Upper lobe of left lung (tissue), 6 donors: Measurements from ENCODE around the gene AHCYL2. TPM values are rescaled to one million over a fixed set of nuclear protein-coding genes. Genes with fewer than 3 reads are reported as not detected.

Experiments
- ATAC-seq, 2 donors: fragments of 200-7000 bp; cut with Tn5 transposase; one replicate each; pipeline ENCODE4 v1.9.1; 2022; ENCODE audit warnings: mild to moderate bottlenecking in 2 of 2, moderate library complexity in 2 of 2; ENCODE audit not compliant: low FRiP score in 2 of 2
- DNase-seq, 2 donors: peaks; one replicate each; pipeline ENCODE4 v3.0.0-alpha.2; 2019 to 2020
- H3K27ac ChIP-seq, 4 donors: fragments of 200-600 bp; sonication (generic); one replicate each; pipeline ENCODE4 v1.5.1; 2016 to 2019
- H3K27me3 ChIP-seq, 4 donors: fragments of 200-600 bp; sonication (generic); one replicate each; pipeline ENCODE4 v1.5.1; 2017 to 2019
- H3K36me3 ChIP-seq, 4 donors: fragments of 200-600 bp; sonication (generic); one replicate each; pipeline ENCODE4 v1.5.1; 2016 to 2019
- H3K4me1 ChIP-seq, 4 donors: fragments of 200-600 bp; sonication (generic); one replicate each; pipeline ENCODE4 v1.5.1; 2018 to 2019
- H3K4me3 ChIP-seq, 4 donors: fragments of 200-600 bp; sonication (generic); one replicate each; pipeline ENCODE4 v1.5.1; 2017 to 2019; ENCODE audit warnings: mild to moderate bottlenecking in 2 of 4, moderate library complexity in 1 of 4
- H3K9me3 ChIP-seq, 4 donors: fragments of 200-600 bp; sonication (generic); one replicate each; pipeline ENCODE4 v1.5.1; 2018 to 2019
- CTCF ChIP-seq, 6 experiments: fragments of 450-650 bp in 4 of 6; fragments of 200-600 bp in 2 of 6; sonication (generic) in 2 of 6; IDR thresholded peaks; one replicate each; pipeline ENCODE4 v1.5.1; 2016 to 2019; ENCODE audit warnings: antibody characterized with exemption in 6 of 6
- EP300 ChIP-seq, 4 donors: sonication (generic); formaldehyde crosslinking; IDR thresholded peaks; one replicate each; pipeline ENCODE4 v1.5.1; 2017; ENCODE audit warnings: antibody characterized with exemption in 4 of 4, control low read depth in 2 of 4
- POLR2A ChIP-seq, 4 donors: fragments of 450-650 bp; IDR thresholded peaks; one replicate each; pipeline ENCODE4 v1.5.1; 2016 to 2017; ENCODE audit warnings: antibody characterized with exemption in 4 of 4, mild to moderate bottlenecking in 2 of 4
- POLR2AphosphoS5 ChIP-seq, 2 donors: sonication (generic); formaldehyde crosslinking; IDR thresholded peaks; one replicate each; pipeline ENCODE4 v1.5.1; 2017; ENCODE audit warnings: antibody characterized with exemption in 2 of 2
- WGBS, 2 donors: methylation state at CpG; one replicate each; pipeline ENCODE4 v1.1.5; 2017 to 2018; 5-methylcytosine and 5-hydroxymethylcytosine counted together
- total RNA-seq, 6 donors: library from RNA; depleted of rRNA in 4 of 6; stranded (reverse); fragments of >200 nt in 4 of 6; gene quantifications; one replicate each; pipeline versions ENCODE4 v1.1.0 to v1.2.1, GENCODE V29; 2016 to 2021
- donor health status: DM: no; HTN: no; CAD: no; lungs with moderate emphysema.
- donor health status: DM: no; HTN: yes; CAD: no; lungs with severe emphysema.

AHCYL2 gene
- total RNA-seq, 6 donors from 2014 or later, result 41.9 to 197 (median 110) TPM

- WGBS, 2 donors, result 55 to 68% methylated on average over 5 of the region's 5 CpGs
- no peak for ATAC-seq
- H3K27ac ChIP-seq, result peak overlapping the region in 3 of 4 donors; percentile 78 to 80 (median 79)
- peak in 1 of 4 donors; percentile 20 for TF ChIP-seq POLR2A (IDR thresholded peaks at IDR 0.05)
- no peak for TF ChIP-seq EP300 (IDR thresholded peaks at IDR 0.05)
- TF ChIP-seq CTCF (IDR thresholded peaks at IDR 0.05), result no peak
- no peak for DNase-seq
- H3K36me3 ChIP-seq, result no peaks in the 10 kb centered on the region
- peaks cover 8 to 36% (median 25%) of the 10 kb centered on the region in 4 donors for H3K4me1 ChIP-seq
- peak overlapping the region in 3 of 4 donors; percentile 18 to 47 (median 46) for H3K4me3 ChIP-seq
- H3K9me3 ChIP-seq, result no peaks in the 10 kb centered on the region
- H3K27me3 ChIP-seq, result peaks cover 0 to 3% (median 0%) of the 10 kb centered on the region in 4 donors
These were observed 146.0 kb downstream of the AHCYL2 start for GRCh38 chr7:129370812-129371211.

GRCh38 chr7:129371487-129371886 lies 146.7 kb downstream of the AHCYL2 start:
- 54 to 55% methylated on average over 3 of the region's 3 CpGs for WGBS, 2 donors
- peak overlapping the region in 3 of 4 donors; percentile 78 to 80 (median 79) for H3K27ac ChIP-seq

GRCh38 chr7:129373651-129374428 lies 149.0 kb downstream of the AHCYL2 start:
- DNase-seq (no peak), ATAC-seq (no peak)
- H3K9me3 ChIP-seq, result no peaks in the 10 kb centered on the region
- 77 to 86% methylated on average over 3 of the region's 3 CpGs for WGBS, 2 donors
- no peaks in the 10 kb centered on the region for H3K27me3 ChIP-seq
- TF ChIP-seq POLR2A (IDR thresholded peaks at IDR 0.05) (no peak), CTCF (IDR thresholded peaks at IDR 0.05) (no peak), EP300 (IDR thresholded peaks at IDR 0.05) (no peak), POLR2AphosphoS5 (IDR thresholded peaks at IDR 0.05) (no peak)
- no peak overlapping the region for H3K4me3 ChIP-seq
- H3K4me1 ChIP-seq, result peaks cover 4 to 30% (median 12%) of the 10 kb centered on the region in 4 donors
- H3K27ac ChIP-seq, result peak overlapping the region in 2 of 4 donors; percentile 20 to 80
- H3K36me3 ChIP-seq, result no peaks in the 10 kb centered on the region

More at GRCh38 chr7:129371487-129371886, 146.7 kb downstream of the AHCYL2 start:
- ATAC-seq, result no peak
- peak overlapping the region in 3 of 4 donors; percentile 18 to 47 (median 46) for H3K4me3 ChIP-seq
- no peaks in the 10 kb centered on the region for H3K9me3 ChIP-seq
- no peak for DNase-seq
- H3K4me1 ChIP-seq, result peaks cover 12 to 39% (median 27%) of the 10 kb centered on the region in 4 donors
- H3K36me3 ChIP-seq, result no peaks in the 10 kb centered on the region
- TF ChIP-seq EP300 (IDR thresholded peaks at IDR 0.05) (no peak), POLR2A (IDR thresholded peaks at IDR 0.05) (peak in 2 of 4 donors; percentile 45 to 77)
- H3K27me3 ChIP-seq, result peaks cover 0 to 3% (median 0%) of the 10 kb centered on the region in 4 donors

- Histone ChIP-seq H3K4me3 (no peak overlapping the region), H3K27ac (peak overlapping the region in 3 of 4 donors; percentile 20 to 80 (median 76)), H3K9me3 (no peaks in the 10 kb centered on the region), H3K27me3 (no peaks in the 10 kb centered on the region), H3K4me1 (peaks cover 4 to 27% (median 11%) of the 10 kb centered on the region in 4 donors), H3K36me3 (peaks cover 0 to 7% (median 2%) of the 10 kb centered on the region in 4 donors)
- no peak for TF ChIP-seq POLR2AphosphoS5 (IDR thresholded peaks at IDR 0.05)
- no peak for TF ChIP-seq CTCF (IDR thresholded peaks at IDR 0.05)
- peak in 1 of 4 donors; percentile 27 for TF ChIP-seq POLR2A (IDR thresholded peaks at IDR 0.05)
- TF ChIP-seq EP300 (IDR thresholded peaks at IDR 0.05), result no peak
- ATAC-seq (peak in 1 of 2 donors; percentile 15), DNase-seq (no peak)
- WGBS, 2 donors, result 71 to 83% methylated on average over 2 of the region's 2 CpGs
These were observed 150.5 kb downstream of the AHCYL2 start for GRCh38 chr7:129375141-129375938.
